H4 (cell line): Measurements from ENCODE around the gene BCAS3. TPM values are rescaled to one million over a fixed set of nuclear protein-coding genes. Genes with fewer than 3 reads are reported as not detected.

Experiments
- DNase-seq: peaks from one replicate; pipeline ENCODE4 v3.0.0-alpha.2; 2015; ENCODE audit warnings: low spot score
- total RNA-seq: library from RNA; depleted of rRNA; stranded (reverse); fragments of >200 nt; shearing (Covaris generic); gene quantifications from 2 replicates; pipeline ENCODE4 v1.2.3, GENCODE V29; 2014

The BCAS3 gene
- total RNA-seq, 1 experiment from 2014 or later = 10.2 TPM

DNA sequence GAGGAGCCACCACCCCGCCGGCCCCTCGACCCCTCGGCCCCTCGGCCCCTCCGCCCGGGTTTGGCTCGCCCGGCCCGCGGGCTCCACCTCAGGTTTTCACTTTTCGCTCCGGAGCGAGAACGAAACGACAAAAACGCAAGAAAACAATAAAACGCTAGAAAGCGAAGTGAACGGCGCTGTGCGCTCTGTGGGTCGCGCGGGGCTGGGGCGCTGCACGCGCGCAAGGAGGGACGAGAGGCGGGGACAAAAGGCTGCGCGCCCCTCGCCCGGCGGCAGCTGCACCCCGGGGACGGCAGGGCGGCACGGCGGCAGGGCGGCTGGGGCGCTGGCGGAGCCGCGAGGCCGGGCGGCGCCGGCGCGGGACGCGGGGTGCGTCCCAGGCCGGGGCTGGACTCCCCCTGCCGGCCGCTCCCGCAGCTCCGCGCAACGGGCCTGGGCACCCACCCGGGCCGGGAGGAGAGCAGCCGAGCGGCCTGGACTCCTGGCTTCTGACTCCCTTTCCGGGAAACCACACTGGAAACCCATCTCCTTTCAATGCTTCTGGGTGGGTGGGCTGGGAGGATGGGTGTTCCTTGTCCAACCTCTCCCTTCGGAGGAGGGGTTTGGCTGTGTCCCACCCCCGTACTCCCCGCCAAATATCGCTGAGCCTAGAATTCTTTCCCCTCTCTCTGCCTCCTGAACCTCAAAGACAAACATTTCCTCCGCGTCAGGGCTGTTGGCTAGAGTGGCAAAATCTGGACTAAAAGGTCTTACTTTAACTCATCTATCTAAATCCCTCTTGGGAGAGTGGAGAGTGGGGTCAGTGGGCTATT is 731.9 kb downstream of the BCAS3 start:
- DNase-seq = no peak

- DNase-seq = no peak
Observed at GRCh38 chr17:61410141-61411010, 732.7 kb downstream of the BCAS3 start.

- DNase-seq = no peak
Observed at GRCh38 chr17:61411011-61411260, 733.3 kb downstream of the BCAS3 start.

DNA sequence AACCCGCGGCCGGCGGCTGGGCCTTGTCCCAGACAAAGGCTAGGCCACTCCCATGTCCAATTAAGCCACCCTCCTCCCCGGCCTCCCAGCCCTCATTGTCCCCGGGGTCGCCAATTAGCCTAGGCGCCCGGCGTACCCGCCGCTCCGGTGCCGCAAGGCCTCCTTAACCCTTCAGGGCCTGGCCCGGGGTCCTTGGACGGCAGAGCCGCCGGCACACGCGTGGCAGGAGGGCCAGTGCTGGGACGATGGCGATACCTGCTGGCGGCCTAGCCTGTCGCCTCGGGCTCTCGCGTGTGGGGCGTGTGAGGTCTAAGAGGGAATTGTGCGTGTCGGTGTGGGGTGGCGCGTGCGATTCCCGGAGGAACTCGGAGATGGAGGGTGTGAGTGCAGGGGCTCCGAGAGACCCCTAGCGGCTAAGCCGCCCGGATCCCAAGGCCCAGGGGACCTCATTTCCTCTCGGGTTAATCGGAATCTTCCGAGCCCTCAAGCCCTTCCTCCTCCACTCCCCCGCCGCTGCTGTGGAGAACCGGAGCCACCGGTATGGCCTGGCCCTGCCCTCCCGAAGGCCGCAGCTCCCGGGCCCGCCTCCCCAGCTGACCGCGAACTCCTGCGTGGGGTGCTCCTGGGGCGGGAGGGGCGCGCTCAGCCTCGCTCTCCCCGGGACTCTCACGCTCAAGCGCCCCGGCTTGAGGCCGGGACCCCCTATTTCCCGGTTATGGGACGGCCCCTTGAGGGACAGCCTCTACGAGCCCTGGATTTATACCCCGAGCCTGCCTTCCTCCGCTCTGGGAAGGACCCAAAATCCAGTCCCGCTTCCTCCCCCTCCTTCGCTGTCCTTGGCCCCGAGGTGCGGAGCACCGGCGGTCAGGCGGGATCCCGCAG is 733.9 kb downstream of the BCAS3 start:
- DNase-seq = no peak

DNA sequence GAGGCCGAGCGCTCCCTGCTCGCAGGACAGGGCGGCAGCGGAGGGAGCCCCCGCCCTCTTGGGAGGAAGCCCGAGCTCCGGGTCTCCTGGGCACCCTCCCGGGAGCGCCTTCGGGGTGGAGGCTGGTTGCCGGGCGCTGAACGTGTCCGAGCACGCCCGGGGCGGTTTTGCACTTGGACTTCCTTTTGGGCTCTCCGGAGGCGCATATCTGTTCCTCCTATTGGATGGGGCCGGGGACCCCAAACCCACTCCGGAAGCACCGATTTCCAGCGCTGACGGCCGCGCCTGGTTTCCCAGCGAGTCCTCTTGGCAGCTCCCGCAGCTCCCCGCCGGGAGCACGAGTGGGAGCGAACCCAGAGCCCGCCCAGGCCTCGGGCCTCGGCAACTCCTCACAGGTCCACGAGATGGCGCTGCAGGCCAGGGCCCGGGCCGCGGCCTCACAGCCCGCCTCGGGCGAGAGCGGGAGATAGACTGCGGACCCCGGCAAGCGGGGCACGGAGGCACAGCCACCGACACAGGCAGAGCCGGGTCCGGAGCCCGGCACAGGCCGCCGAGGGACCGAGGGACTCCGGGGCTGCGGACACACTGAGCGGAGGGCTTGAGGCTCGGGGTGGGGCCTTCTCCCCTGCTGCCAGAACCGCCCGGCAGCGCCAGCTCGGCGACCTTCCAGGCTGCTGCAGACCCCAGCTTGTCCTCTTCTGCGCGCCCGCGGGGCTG is 734.6 kb downstream of the BCAS3 start:
- DNase-seq = no peak

GRCh38 chr17:61412860-61413660 is 735.4 kb downstream of the BCAS3 start:
- DNase-seq = no peak

DNA sequence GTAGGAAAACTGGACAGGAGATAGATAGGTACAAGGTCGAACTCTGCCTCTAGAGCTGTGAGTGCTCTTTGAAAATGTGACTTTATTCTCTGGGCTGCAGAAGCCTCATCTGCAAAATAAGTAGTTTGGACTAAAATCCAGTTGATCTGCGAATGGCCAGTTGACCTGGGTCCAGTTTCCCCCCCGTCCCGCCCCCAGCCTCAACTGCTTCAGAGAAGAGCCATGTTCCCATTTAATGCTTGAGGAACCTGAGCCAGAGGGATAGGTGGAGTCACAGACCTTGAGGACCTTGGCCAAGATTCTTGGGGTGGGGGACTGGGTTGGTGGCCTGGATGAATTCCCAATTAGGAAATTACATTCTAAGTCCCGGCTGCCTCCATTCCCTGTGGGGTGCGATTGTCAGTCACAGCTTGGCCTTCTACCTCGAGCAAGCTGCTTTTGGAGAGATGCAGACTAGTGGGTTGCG is 736.0 kb downstream of the BCAS3 start:
- no peak for DNase-seq

DNA sequence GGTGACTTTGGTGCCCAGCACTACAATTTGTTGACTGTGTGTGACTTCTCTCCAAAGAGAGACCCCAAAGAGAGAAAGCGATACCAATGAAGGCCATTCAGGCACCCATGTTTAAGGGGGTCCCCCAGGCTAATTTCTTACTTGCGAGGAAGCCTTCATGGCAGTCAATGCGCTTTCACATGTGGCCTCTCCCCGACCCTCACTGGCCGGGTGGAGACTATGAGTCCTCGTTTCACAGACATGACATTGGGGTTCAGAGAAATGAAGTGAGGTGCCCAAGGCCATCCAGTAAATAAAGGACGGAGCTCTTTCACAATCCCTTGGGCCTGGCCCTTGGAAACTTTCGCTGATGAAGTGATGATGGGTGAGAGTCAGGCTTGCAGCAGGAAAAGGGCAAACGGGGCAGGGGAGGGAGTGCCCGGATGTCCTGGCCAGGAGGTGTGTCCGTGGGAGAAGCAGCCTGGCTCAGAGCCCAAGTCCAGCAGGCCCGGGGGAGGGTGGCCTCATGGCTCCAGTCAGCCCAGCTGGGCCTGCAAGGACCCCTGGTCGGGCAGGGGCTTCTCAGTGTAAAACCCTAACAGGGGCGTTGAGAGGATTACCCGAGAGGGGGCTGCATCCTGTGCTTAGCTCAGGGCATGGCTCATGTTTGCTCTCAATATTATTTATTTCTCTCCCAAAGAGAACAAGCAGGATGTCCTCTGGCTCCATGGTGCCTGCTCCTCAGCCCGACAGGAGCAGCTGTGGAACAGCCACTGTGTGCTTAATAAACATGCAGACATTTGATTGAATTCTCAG is 736.7 kb downstream of the BCAS3 start:
- no peak for DNase-seq

- DNase-seq = no peak
Observed at GRCh38 chr17:61414936-61415251, 737.2 kb downstream of the BCAS3 start.

- DNase-seq = no peak
Observed at GRCh38 chr17:61415374-61416210, 737.9 kb downstream of the BCAS3 start.

GRCh38 chr17:61416211-61416539 is 738.5 kb downstream of the BCAS3 start:
- DNase-seq = no peak

DNA sequence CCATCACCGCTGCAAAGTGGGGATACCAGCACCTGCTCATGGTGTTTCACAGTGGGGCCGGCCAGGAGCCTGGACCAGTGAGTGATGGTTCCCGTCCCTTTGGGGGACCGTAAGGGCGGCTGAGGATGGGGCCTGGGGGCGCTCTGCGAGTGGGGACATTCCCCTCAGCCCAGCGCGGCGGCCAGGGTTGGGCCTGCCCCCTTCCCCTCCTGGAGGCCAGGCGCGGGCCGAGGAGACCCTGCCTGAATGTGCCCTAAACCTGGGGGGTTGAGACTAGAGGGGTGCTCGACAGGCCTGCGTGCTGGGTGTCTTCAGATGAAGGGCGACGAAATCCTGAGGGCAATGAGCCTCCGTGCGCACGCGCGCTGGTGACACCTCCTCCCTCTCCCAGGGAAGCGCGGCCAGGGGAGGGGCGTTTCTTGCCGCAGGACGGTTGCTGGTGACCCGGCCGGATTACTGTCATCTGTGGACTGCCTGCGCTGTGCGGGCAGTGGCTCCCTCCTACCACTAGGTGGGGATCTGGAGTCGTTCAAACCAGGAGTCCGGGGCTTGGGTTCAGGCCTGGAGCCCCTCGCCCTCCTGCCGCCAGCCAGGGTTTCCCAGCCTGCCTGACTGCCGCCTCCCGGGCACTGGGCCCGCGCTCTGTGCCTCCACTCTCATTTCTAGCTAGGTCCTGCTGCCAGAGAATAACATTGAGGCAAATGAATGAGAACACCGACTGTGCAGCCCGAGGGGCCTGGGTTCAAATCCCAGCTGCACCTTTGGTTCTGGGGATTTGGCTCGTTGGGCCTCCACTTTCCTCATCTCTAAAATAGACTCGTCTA is 739.1 kb downstream of the BCAS3 start:
- peak; percentile 84 for DNase-seq

DNA sequence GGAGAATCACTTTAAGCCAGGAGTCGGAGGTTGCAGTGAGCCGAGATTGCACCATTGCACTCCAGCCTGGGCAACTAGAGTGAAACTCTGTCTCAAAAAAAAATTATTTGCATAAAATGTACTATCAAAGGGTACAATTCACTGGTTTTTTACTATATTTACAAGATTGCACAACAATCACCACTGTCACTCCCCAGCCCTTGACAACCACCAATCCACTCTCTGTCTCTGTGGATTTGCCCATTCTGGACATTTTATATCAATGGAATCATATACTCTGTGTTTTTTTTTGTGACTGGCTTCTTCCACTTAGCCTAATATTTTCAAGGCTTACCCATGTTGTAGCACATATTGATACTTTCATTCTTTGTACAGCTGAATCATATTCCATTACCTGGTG is 740.8 kb downstream of the BCAS3 start:
- DNase-seq = no peak

- DNase-seq = no peak
Observed at GRCh38 chr17:61419496-61420046, 741.9 kb downstream of the BCAS3 start.

DNA sequence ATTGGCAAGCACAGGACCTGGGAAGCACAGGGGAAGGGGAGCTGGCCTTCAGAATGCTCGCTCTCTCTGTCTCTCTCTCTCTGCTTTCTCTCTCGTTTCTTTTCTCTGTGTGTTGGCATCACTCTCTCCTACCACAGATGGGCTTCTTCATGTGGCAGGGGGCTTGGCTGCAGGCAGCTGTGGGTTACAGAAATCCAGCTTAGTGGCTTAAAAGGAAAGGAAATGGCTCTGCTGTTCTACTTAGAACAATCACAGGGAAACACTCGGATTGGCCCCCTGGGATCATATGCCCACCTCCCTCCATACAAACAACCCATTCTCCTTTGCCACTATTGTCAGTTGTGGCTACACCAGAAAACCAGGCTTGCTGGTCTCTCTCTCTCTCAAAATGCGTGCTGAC is 742.4 kb downstream of the BCAS3 start:
- no peak for DNase-seq

- no peak for DNase-seq
Observed at GRCh38 chr17:61420745-61421398, 743.2 kb downstream of the BCAS3 start.

DNA sequence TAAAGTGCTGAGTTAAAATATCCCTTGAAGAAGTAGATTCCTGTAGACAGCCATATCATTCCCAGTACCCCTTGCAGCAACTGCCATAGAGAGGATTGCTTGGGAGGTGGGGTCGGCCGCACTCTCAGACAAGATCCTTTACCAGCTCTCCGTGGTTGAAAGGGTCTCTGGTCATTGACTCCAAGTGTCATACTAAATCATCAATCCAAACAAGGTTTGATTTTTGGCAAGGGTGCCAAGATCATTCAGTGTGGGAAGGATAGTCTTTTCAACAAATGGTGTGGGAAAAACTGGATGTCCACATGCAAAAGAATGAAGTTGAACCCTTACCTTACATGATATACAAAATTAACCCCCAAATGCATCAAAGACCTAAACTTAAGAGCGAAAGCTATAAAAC is 743.8 kb downstream of the BCAS3 start:
- DNase-seq = no peak
